HEK293 (cell line): ENCODE measurements around the gene PTH2R.

ENCODE experiments used
- CTCF ChIA-PET: fragments of 350-600 bp; formaldehyde crosslinking; extraction: SDS; loops from one replicate; lab custom pipeline; 2021; ENCODE audit warnings: antibody characterized with exemption; lab: Yijun Ruan, JAX
- POLR2A ChIA-PET: fragments of 300-600 bp; formaldehyde crosslinking; extraction: SDS; loops from one replicate; lab custom pipeline; 2020; ENCODE audit warnings: antibody characterized with exemption, inconsistent platforms; lab: Yijun Ruan, JAX
- H3K27ac ChIP-seq: fragments of 200-500 bp; sonication (Bioruptor generic); 2 replicates; pipeline ENCODE4 v1.5.1; 2014; ENCODE audit warnings: low read depth, low read length, control low read depth, inconsistent platforms; ENCODE audit errors: extremely low read depth
- H3K36me3 ChIP-seq, 2 experiments: fragments of 200-500 bp in 1 of 2; sonication (Bioruptor generic) in 1 of 2; 1 replicate in 1 of 2; 2 replicates in 1 of 2; pipeline ENCODE4 v1.5.1; 2014 to 2017; ENCODE audit warnings: inconsistent platforms in 2 of 2, low read length in 2 of 2; ENCODE audit not compliant: control insufficient read depth in 2 of 2, insufficient read depth in 1 of 2
- H3K4me1 ChIP-seq: fragments of 200-500 bp; sonication (Bioruptor generic); 2 replicates; pipeline ENCODE4 v1.5.1; 2014; ENCODE audit warnings: mild to moderate bottlenecking, low read length, inconsistent platforms; ENCODE audit not compliant: control insufficient read depth, insufficient read depth
- H3K4me3 ChIP-seq: 2 replicates; pipeline ENCODE4 v1.5.1; 2011; ENCODE audit warnings: low read depth, mild to moderate bottlenecking, control low read depth, low read length, moderate library complexity
- H3K9me3 ChIP-seq: fragments of 200-500 bp; sonication (Bioruptor generic); 2 replicates; pipeline ENCODE4 v1.5.1; 2014; ENCODE audit warnings: low read depth, low read length, inconsistent platforms; ENCODE audit not compliant: control insufficient read depth, insufficient read depth
- GLIS2 ChIP-seq: fragments of 450-650 bp; formaldehyde crosslinking; IDR thresholded peaks from 2 replicates; pipeline ENCODE4 v1.5.1; 2016; ENCODE audit warnings: missing biosample characterization, missing genetic modification characterization
- SALL2 ChIP-seq: fragments of 450-650 bp; formaldehyde crosslinking; IDR thresholded peaks from 2 replicates; pipeline ENCODE4 v1.5.0; 2017; ENCODE audit warnings: missing biosample characterization, mild to moderate bottlenecking, missing genetic modification characterization, borderline replicate concordance
- SCRT1 ChIP-seq: fragments of 450-650 bp; formaldehyde crosslinking; IDR thresholded peaks from 2 replicates; pipeline ENCODE4 v1.5.1; 2016; ENCODE audit warnings: missing biosample characterization, missing genetic modification characterization, borderline replicate concordance
- SCRT2 ChIP-seq: fragments of 450-650 bp; formaldehyde crosslinking; IDR thresholded peaks from 2 replicates; pipeline ENCODE4 v1.5.1; 2016; ENCODE audit warnings: missing biosample characterization, missing genetic modification characterization
- TSHZ1 ChIP-seq: fragments of 450-650 bp; formaldehyde crosslinking; IDR thresholded peaks from 2 replicates; pipeline ENCODE4 v1.5.1; 2016; ENCODE audit warnings: missing biosample characterization, missing genetic modification characterization, borderline replicate concordance
- ZBTB7A ChIP-seq: fragments of 450-650 bp; formaldehyde crosslinking; IDR thresholded peaks from 2 replicates; pipeline ENCODE4 v1.5.1; 2016; ENCODE audit warnings: low read depth, missing biosample characterization, missing genetic modification characterization
- ZBTB8A ChIP-seq: fragments of 450-650 bp; formaldehyde crosslinking; IDR thresholded peaks from 2 replicates; pipeline ENCODE4 v1.5.1; 2016; ENCODE audit warnings: missing biosample characterization, missing genetic modification characterization
- ZNF169 ChIP-seq: fragments of 450-650 bp; formaldehyde crosslinking; IDR thresholded peaks from 2 replicates; pipeline ENCODE4 v1.5.1; 2016; ENCODE audit warnings: missing biosample characterization, missing genetic modification characterization
- ZNF175 ChIP-seq: fragments of 450-650 bp; formaldehyde crosslinking; IDR thresholded peaks from 2 replicates; pipeline ENCODE4 v1.5.1; 2016; ENCODE audit warnings: missing biosample characterization, missing genetic modification characterization
- ZNF266 ChIP-seq: fragments of 450-650 bp; formaldehyde crosslinking; IDR thresholded peaks from 2 replicates; pipeline ENCODE4 v1.5.1; 2016; ENCODE audit warnings: missing biosample characterization, missing genetic modification characterization, low read depth
- ZNF423 ChIP-seq: fragments of 450-650 bp; formaldehyde crosslinking; IDR thresholded peaks from 2 replicates; pipeline ENCODE4 v1.5.1; 2016; ENCODE audit warnings: missing biosample characterization, missing genetic modification characterization
- ZNF513 ChIP-seq: fragments of 450-650 bp; IDR thresholded peaks from 2 replicates; pipeline ENCODE4 v1.5.1; 2018; ENCODE audit warnings: missing biosample characterization, missing genetic modification characterization
- ZNF521 ChIP-seq: fragments of 450-650 bp; formaldehyde crosslinking; IDR thresholded peaks from 2 replicates; pipeline ENCODE4 v1.5.1; 2017; ENCODE audit warnings: missing biosample characterization, mild to moderate bottlenecking, missing genetic modification characterization
- ZNF555 ChIP-seq: fragments of 450-650 bp; formaldehyde crosslinking; conservative IDR thresholded peaks from 2 replicates; pipeline ENCODE4 v1.5.1; 2017; ENCODE audit warnings: missing biosample characterization, mild to moderate bottlenecking, missing genetic modification characterization, inconsistent platforms
- ZNF560 ChIP-seq: fragments of 450-650 bp; formaldehyde crosslinking; IDR thresholded peaks from 2 replicates; pipeline ENCODE4 v1.5.1; 2017; ENCODE audit warnings: missing biosample characterization, missing genetic modification characterization, borderline replicate concordance
- ZNF610 ChIP-seq: fragments of 450-650 bp; formaldehyde crosslinking; IDR thresholded peaks from 2 replicates; pipeline ENCODE4 v1.5.1; 2016; ENCODE audit warnings: missing biosample characterization, missing genetic modification characterization, borderline replicate concordance
- ZNF623 ChIP-seq: fragments of 450-650 bp; formaldehyde crosslinking; IDR thresholded peaks from 2 replicates; pipeline ENCODE4 v1.5.1; 2016; ENCODE audit warnings: missing biosample characterization, missing genetic modification characterization
- ZNF76 ChIP-seq: fragments of 450-650 bp; formaldehyde crosslinking; IDR thresholded peaks from 2 replicates; pipeline ENCODE4; 2016; ENCODE audit warnings: low read depth, missing biosample characterization, missing genetic modification characterization, borderline replicate concordance
- ZNF837 ChIP-seq: fragments of 450-650 bp; formaldehyde crosslinking; IDR thresholded peaks from 2 replicates; pipeline ENCODE4 v1.5.1; 2016; ENCODE audit warnings: missing biosample characterization, missing genetic modification characterization
- ZSCAN30 ChIP-seq: fragments of 450-650 bp; IDR thresholded peaks from 2 replicates; pipeline ENCODE4 v1.5.1; 2018; ENCODE audit warnings: missing biosample characterization, mild to moderate bottlenecking, missing genetic modification characterization, moderate library complexity

Gene PTH2R

GRCh38 chr2:208454861-208455260, 48.3 kb downstream of the PTH2R start:
- ChIA-PET POLR2A (no interaction called here), CTCF (no interaction called here)
- Histone ChIP-seq H3K4me3 (no peak overlapping the region), H3K9me3 (no peaks in the 10 kb centered on the region), H3K27ac (no peak overlapping the region), H3K36me3 (no peaks in the 10 kb centered on the region), H3K4me1 (no peaks in the 10 kb centered on the region)
- TF ChIP-seq ZNF169 (tag by site-specific recombination) (no peak), SCRT2 (no peak)

GRCh38 chr2:208463721-208464120, 57.1 kb downstream of the PTH2R start:
- H3K4me1 ChIP-seq = no peaks in the 10 kb centered on the region
- CTCF ChIA-PET = interaction anchor here (0.7 kb wide), 2 partner anchors 108 to 1902 kb away, joined by 3 read pairs; no protein-coding TSS in a partner anchor
- H3K9me3 ChIP-seq = no peaks in the 10 kb centered on the region
- H3K4me3 ChIP-seq = no peak overlapping the region
- TF ChIP-seq ZNF513 (tag by site-specific recombination) = no peak
- no peak for TF ChIP-seq ZNF175 (tag by site-specific recombination)
- TF ChIP-seq TSHZ1 (tag by site-specific recombination) = no peak
- TF ChIP-seq ZBTB8A = no peak
- no peak for TF ChIP-seq ZNF623 (tag by site-specific recombination)
- no peak for TF ChIP-seq ZNF521
- TF ChIP-seq ZNF837 (tag by site-specific recombination) = no peak
- no peak for TF ChIP-seq SALL2 (tag by site-specific recombination)
- TF ChIP-seq ZNF560 (tag by site-specific recombination) = no peak
- TF ChIP-seq ZNF610 (tag by site-specific recombination) = no peak
- no peak for TF ChIP-seq ZNF76 (tag by site-specific recombination)
- TF ChIP-seq ZSCAN30 (tag by site-specific recombination) = no peak
- TF ChIP-seq ZNF423 = no peak
- TF ChIP-seq SCRT1 (tag by site-specific recombination) = no peak
- TF ChIP-seq ZNF555 (tag by site-specific recombination) = no peak
- TF ChIP-seq GLIS2 (tag by site-specific recombination) = no peak
- TF ChIP-seq ZNF266 (tag by site-specific recombination) = no peak
- no peak for TF ChIP-seq ZBTB7A
- TF ChIP-seq, all 188 proteins: peak for 0
- POLR2A ChIA-PET = no interaction called here
- Histone ChIP-seq H3K36me3 (no peaks in the 10 kb centered on the region), H3K27ac (no peak overlapping the region)
